HG02588 (cell line): ENCODE data around the gene SLC13A3.

Experiments used
- ATAC-seq: cut with Tn5 transposase; IDR thresholded peaks from one replicate; pipeline ENCODE4 v1.9.1; 2021; ENCODE audit warnings: mild to moderate bottlenecking, moderate library complexity; ENCODE audit not compliant: unreplicated experiment

SLC13A3 gene

DNA sequence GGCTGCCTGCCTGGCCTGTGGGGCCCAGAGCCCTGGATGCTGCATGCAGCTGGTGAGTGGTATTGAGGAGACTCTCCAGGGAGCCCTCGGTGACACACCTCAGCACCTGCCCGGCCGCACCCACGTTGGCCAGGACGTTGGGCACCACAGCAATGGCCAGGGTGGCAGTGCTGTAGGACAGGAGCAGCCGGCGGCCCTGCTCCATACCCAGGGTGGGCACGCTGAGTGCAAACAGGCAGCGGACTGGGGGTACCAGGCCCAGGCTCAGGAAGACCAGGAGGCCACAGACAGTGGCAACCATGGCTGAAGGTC lies 105.5 kb downstream of the SLC13A3 start:
- ATAC-seq = no peak

DNA sequence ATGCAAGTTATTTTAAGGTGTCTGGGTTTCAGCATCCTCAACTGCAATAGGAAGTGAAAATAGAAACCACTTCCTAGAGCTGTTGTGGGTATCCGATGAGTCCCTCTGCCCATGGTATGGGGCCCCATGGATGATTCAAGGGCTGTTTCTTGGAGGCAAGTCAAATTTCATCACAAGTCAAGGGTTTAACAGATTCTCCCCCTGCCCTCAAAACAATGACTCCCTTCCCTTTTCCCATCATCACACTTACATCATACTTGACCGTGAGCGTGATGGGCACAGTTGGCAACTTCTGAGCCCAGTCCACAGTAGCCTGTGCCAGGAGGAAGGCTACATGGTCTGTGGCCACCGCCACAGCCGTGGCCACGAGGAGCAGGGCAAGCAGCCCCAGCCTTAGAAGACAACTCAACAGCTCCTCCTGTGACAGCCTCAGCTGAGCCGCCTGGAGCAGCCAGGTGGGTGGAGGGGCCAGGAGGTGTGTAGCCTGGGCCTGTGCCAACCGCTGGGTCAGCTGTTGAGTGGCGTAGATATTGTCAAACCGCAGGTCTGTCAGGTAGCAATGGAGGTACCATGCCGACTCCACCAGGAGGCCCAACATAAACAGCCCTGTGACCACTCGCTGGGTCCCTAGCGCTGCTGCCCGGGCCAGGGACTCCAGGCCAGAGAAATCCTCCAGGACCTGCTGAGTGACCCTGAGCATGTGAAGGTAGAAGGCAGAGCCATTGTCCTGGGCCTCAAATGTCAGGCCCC lies 106.0 kb downstream of the SLC13A3 start:
- no peak for ATAC-seq

DNA sequence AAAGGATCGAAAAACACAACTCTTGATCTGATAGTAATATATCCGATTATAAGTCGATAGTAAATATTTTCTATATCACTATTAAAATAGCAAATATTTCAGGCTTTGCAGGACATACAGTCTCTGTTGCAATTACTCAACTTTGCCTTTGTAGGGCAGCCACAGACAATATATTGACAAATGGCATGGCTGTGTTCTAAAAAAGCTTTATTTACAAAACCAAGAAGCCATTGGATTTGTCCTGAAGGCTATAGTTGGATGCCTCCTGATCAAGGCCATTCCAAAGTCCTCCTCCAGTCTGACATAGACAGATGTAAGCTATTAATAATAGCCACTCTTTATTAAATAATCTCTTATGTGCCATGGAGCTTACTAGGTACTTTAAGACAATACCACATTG lies 106.7 kb downstream of the SLC13A3 start:
- no peak for ATAC-seq

- ATAC-seq = no peak
Measured at GRCh38 chr20:46543959-46544358, 107.3 kb downstream of the SLC13A3 start.

DNA sequence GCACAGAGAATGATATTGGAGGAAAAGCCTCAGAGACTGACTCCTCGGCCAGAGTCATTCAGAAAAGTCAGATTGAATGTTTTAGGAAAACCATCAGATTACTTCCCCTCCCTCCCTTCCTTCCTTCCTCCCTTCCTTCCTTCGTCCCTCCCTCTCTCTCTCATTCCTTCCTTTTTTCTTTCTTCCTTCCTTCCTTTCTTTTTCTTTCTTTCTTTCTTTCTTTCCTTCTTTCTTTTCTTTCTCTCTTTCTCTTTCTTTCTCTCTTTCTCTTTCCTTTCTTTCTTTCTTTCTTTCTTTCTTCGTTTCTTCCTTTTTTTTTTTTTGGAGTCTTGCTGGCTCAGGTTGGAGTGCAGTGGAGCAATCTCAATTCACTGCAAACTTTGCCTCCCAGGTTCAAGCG lies 108.2 kb downstream of the SLC13A3 start:
- no peak for ATAC-seq

- no peak for ATAC-seq
Measured at GRCh38 chr20:46541229-46541935, 109.9 kb downstream of the SLC13A3 start.

DNA sequence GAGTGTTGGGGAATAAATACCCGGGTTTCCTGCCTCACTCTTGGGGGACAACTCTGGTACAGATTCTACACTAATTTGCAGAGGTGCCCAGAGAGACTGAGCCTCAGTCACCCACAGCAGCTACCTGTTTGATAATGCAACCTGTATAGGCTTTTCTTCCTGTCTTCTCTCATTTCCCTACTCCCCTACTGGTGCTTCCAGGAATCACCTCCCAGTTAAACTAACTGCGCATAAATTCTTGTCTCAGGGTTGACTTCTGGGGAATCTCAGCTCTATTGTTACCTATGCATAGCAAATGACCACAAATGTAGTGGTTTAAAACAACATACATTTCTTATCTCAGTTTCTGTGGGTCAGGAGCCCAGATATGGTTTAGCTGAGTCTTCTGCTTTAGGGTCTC lies 112.1 kb downstream of the SLC13A3 start:
- no peak for ATAC-seq

DNA sequence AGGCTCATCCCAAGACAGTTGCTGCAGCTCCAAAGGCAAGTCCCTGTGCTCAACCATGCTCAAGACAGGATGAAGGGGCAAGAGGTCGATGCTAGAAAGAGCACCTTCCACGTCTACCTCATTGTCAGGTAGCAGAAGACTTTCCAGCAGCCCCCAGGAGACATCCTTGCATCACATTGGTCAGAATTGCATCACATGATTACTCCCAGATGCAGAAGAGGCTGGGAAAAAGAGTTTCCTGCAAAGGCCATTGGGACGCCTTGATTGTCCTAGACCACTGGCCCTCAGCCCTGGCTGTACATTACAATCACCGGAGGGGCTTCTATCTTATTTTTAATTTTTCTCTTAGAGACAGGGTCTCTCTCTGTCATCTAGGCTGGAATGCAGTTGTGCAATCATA lies 120.6 kb downstream of the SLC13A3 start:
- ATAC-seq = no peak

- no peak for ATAC-seq
Measured at GRCh38 chr20:46523696-46524328, 127.4 kb downstream of the SLC13A3 start.

- ATAC-seq = no peak
Measured at GRCh38 chr20:46523108-46523507, 128.2 kb downstream of the SLC13A3 start.

DNA sequence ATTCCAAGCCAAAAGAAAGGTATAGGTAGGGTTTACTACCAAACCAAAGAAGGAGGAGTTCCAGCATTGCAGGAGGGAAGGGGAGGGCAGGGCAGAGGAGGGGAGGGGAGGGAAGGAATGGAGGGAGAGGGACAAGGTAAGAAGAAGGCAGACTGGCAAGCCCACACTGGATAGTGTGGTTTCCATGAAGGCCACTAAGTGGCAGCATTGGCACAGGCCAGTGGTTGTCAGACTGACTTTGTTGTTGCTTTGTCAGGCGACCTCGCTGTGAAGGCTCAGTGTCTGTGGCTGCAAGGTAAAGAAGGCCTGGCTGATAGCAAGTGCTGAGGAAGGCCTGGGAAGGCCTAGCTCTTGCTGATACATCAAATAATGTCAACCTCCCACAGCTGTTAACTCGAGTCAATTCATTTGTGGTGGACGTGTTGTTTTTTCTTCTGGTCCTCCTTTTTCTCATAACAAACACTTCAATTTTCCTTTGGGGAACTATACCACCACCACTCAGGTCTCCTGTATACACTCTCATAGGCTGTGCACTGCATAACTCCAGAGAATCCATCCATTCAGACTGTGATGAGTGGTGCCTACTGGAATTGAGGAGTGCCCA lies 130.2 kb downstream of the SLC13A3 start:
- no peak for ATAC-seq

DNA sequence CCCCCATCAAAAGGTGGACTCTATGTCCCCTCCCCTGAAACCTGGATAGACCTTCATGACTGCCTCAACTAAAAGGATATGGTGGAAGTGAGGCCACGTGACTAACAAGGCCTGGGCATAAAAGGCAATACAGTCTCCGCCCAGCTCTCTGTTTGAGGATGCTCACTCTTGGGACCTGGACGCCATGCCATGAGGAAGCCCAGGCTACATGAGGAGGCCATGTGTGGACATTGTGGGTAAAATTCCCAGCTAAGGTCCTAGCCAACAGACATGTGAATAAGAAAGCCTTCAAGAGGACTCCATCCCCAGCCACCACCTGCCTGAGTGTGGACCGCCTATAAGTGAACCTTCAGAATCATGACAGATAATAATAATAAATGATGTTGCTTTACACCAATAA lies 130.7 kb downstream of the SLC13A3 start:
- ATAC-seq = no peak

DNA sequence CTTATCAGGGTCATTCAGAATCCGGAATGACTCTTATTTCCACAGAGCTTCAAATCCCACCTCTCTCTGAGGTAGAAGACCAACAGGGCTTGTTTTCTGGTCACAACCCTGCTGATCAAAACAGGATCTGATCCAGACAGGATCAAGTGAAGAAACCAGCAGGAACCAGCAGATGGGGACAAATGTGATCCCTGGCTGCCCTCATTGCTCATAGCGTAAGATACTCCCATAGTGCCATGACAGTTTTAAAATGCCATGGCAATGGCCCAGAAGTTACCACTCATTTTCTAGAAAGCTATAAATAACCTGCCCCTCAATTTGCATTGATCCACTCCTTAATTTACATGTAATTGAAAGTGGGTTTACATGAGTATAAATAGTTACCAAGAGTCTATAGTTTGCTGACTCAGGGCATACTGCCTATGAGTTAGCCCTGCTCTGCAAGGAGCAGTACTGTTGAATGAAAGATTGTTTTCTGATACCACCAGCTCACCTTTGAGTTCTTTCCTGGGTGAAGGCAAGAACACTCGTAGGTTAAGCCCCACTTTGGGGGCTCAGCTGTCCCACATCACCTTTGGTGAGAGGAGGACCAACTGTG lies 131.7 kb downstream of the SLC13A3 start:
- ATAC-seq = no peak

GRCh38 chr20:46512943-46513844 lies 138.1 kb downstream of the SLC13A3 start, which contains the start of gene ZNF334:
TSS of gene ZNF334 (minus strand) at chr20:46513559. CDS start at chr20:46512102, 1,457 bp downstream.
- peak; percentile 69 for ATAC-seq

- no peak for ATAC-seq
Measured at GRCh38 chr20:46509523-46509922, 141.7 kb downstream of the SLC13A3 start.
